ENCODE results near the gene TST.

- TF ChIP-seq CTCF (IDR thresholded peaks at IDR 0.05 in 8 of 11, conservative IDR thresholded peaks at IDR 0.05 in 3 of 11) (no peak), POLR2A (IDR thresholded peaks at IDR 0.05) (no peak)
These were observed 889 bp upstream of the TST start for GRCh38 chr22:37020192-37020479.
